HG03060 (cell line): ENCODE data around the gene TSEN2.
"Not testable (repeated sequence)": the region's sequence is repeated elsewhere in the genome, so short reads cannot be mapped to it uniquely, and the experiment has no call there.

Source experiments
- ATAC-seq: cut with Tn5 transposase; IDR thresholded peaks from one replicate; pipeline ENCODE4 v1.9.1; 2021; ENCODE audit warnings: low read depth, moderate number of reproducible peaks; ENCODE audit not compliant: unreplicated experiment

Gene TSEN2

GRCh38 chr3:12451960-12452359, 32.3 kb upstream of the TSEN2 start:
- no peak for ATAC-seq

DNA sequence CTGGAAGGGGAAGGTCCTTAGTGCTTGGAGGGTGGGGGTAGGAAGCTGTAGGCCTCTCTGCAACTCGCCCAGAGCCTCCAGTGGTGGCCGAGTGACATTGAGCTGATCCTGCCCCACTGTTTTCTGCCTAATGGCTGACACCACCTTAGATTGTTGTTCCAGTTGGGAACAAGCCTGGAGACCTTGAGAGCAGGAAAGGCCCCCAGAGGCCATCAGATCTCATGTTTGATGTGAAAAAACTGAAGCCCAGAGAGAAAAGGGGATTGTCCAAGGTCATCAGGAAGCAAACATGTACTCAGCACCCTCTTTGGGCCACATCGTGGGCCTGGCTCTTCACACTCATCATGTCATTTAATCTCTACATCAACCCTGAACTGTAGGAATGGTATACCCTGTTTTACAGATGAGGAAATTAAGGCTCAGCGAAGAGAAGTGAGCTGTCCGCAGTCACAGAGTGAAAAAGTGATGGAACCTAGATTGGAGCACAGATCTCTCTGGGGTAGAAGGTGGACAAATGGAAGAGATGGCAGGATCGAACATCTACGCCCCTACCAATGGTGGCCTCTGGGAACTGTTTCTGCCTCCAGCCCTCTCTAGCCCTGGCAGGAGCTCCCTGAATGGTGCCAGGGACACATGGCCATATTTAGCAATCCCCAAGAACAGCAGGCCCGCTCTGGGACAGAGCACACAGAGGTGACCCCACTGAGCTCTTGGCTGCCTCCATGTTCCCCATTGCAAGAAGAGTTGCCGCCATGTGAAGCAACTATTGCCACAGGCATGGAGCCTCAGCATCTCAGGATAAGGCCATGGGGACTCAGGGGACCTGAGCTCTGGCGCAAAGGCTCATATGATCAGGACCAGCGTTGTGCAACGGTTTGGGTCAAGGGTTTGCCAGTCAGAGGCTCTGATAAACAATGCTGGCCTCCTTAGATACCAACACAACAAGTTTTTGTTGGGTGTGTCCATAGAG, 31.6 kb upstream of the TSEN2 start:
- ATAC-seq, result no peak

GRCh38 chr3:12454076-12454815, 30.0 kb upstream of the TSEN2 start:
- no peak for ATAC-seq

- ATAC-seq, result no peak
These were observed 29.5 kb upstream of the TSEN2 start for GRCh38 chr3:12454816-12455121.

DNA sequence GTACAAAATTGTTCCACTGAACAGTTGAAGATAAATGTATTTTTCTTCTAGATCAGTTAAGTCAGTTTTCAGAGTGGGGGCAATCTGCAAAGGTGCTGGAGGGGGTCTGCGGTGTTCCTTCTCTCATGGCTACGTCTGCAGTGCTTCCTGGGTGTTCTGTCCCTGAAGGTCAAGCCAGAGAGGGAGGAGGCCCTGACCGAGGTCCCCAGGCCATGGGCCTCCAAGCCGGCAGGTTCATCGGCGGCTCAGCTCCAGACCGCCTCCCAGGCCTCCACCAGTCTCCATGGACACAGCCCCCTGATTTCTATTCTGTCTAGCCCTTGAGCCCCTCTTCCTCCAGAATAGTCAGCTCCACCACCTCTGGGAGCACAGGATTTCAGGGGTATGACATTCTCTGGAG, 28.5 kb upstream of the TSEN2 start:
- no peak for ATAC-seq

GRCh38 chr3:12456441-12456840, 27.8 kb upstream of the TSEN2 start:
- ATAC-seq, result no peak

DNA sequence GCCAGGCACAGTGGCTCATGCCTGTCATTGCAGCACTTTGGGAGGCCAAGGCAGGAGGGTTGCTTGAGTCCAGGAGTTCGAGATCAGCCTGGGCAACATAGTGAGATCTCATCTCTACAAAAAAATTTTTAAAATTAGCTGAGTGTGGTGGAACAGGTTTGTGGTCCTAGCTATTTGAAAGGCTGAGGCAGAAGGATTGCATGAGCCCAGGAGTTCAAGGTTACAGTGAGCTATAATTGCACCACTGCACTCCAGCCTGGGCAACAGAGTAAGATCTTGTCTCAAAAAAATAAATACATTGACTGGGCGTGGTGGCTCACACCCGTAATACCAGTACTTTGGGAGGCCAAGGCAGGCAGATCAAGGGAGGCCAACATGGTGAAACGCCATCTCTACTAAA, 26.9 kb upstream of the TSEN2 start:
- not testable (repeated sequence) for ATAC-seq

DNA sequence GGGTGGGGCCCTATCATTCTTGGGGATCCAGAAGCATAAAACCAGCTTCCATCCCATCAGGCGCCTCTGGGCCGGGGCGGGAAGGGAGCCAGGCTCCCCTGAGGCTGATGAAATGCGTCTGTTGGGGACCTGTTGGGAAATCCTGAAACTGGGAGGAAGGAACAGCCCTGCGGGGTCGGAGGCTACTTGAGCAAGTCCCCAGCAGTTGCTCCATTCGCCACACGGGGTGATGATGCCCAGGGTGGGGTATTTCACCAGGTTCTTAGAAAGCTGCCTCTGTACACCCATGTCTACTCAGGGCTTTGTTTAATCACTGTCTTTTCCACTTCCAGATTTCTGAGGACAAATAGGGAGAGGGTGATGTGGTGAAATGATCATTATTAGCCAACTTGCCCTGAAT, 25.4 kb upstream of the TSEN2 start:
- ATAC-seq, result no peak

- no peak for ATAC-seq
These were observed 24.2 kb upstream of the TSEN2 start for GRCh38 chr3:12460127-12460526.

- ATAC-seq, result no peak
These were observed 23.1 kb upstream of the TSEN2 start for GRCh38 chr3:12461097-12461649.

GRCh38 chr3:12462159-12462947, 21.9 kb upstream of the TSEN2 start:
- ATAC-seq, result no peak

DNA sequence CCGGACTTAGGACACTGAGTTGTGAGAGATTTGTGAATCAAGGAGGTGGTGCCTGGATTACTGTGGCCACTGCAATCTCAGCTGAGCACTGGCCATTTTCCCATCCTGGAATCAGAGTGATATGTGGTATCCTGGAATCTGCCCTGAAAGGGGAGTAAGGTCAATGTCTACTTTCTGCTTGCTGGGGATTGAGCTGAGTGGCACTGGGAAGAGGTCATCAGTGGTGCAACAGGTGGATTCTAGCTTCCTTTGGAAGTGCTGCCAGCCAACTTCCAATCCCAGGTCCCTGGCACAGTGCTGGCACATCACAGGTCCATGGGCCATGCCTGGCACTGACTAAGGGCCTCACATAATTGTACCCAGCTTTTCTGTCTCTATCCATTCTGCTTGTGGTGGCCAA, 20.6 kb upstream of the TSEN2 start:
- ATAC-seq, result no peak

GRCh38 chr3:12464181-12464580, 20.1 kb upstream of the TSEN2 start:
- no peak for ATAC-seq

DNA sequence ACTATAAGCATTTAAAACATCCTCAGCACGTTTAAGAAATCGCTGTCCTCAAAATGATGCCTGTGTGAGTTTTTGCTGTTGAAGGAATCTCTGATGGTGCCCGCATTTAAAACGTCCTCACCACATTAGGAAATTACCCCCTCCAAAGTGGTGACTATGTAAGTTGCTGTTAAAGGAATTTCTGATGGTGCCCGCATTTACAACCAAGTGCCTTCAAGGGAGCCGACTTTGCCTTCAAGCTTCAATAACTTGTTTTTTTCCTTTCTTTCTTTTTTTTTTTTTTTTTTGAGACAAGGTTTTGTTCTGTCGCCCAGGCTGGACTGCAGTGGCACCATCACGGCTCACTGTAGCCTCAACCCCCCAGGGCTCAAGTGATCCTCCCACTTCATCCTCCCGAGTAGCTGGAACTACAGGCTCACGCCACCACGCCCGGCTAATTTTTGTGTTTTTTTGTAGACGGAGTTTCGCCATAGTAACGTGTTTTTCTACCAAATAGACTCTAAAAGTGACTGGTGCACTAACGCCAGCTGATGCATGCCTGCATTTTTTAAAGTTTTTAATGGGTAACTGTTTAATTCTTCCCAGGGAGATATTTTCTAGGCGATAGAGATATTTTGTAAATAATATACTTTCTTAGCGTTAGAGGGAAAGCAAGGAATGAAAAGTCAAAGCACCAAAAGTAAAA, 19.0 kb upstream of the TSEN2 start:
- ATAC-seq, result no peak

- ATAC-seq, result no peak
These were observed 18.4 kb upstream of the TSEN2 start for GRCh38 chr3:12465836-12466225.

DNA sequence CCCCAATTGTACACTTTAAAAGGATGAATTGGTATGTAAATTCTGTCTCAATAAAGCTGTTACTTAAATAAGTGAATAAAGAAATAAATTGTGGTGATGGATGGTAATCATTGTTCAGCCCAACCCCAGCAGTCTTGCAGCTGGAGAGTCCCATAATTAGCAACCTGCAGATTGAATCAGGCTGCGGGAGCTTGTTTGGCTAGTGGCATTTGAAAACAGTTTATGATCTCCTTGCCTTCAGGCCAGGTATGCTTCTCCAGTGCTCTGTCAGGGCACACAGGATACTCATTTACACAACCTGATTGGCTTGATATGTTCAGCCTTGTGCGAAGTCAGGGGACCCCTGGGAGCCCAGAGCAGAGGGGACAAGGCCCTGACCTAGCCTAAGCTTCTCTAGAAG, 16.5 kb upstream of the TSEN2 start:
- ATAC-seq, result no peak

GRCh38 chr3:12468276-12468675, 16.0 kb upstream of the TSEN2 start:
- no peak for ATAC-seq

GRCh38 chr3:12468757-12469156, 15.5 kb upstream of the TSEN2 start:
- no peak for ATAC-seq

- not testable (repeated sequence) for ATAC-seq
These were observed 15.1 kb upstream of the TSEN2 start for GRCh38 chr3:12469222-12469621.

- ATAC-seq, result no peak
These were observed 14.2 kb upstream of the TSEN2 start for GRCh38 chr3:12470111-12470510.
